Omental fat pad (tissue), 4 donors: Measurements from ENCODE around the gene EYA4. TPM values are rescaled to one million over a fixed set of nuclear protein-coding genes. Genes with fewer than 3 reads are reported as not detected.

Experiments
- ATAC-seq: fragments of 150-250 bp; one replicate; pipeline ENCODE4 v1.9.1; 2016; ENCODE audit warnings: mild to moderate bottlenecking, moderate library complexity; ENCODE audit not compliant: low FRiP score
- DNase-seq: peaks from one replicate; pipeline ENCODE4 v3.0.0-alpha.2; 2019; ENCODE audit warnings: low spot score
- CTCF ChIP-seq, 3 donors: fragments of 450-650 bp; IDR thresholded peaks; one replicate each; pipeline ENCODE4 v1.5.1; 2016 to 2017; ENCODE audit warnings: antibody characterized with exemption in 3 of 3, mild to moderate bottlenecking in 3 of 3, moderate library complexity in 2 of 3
- total RNA-seq, 4 donors: library from RNA; depleted of rRNA; stranded (reverse); fragments of >200 nt; gene quantifications; one replicate each; pipeline ENCODE4 v1.1.0, GENCODE V29; 2016

EYA4 gene
- total RNA-seq, 4 donors from 2014 or later, result 1.1 to 4.2 (median 2.0) TPM

- no peak for TF ChIP-seq CTCF (IDR thresholded peaks at IDR 0.05)
- ATAC-seq (peak; percentile 76), DNase-seq (no peak)
These were observed 225.5 kb downstream of the EYA4 start for GRCh38 chr6:133466680-133467079.

- no peak for DNase-seq
- peak; percentile 84 for ATAC-seq
These were observed 226.2 kb downstream of the EYA4 start for GRCh38 chr6:133467231-133467981.

GRCh38 chr6:133467982-133468380 is 226.8 kb downstream of the EYA4 start:
- TF ChIP-seq CTCF (IDR thresholded peaks at IDR 0.05), result no peak
- DNase-seq, result no peak
- ATAC-seq, result no peak

More at GRCh38 chr6:133467231-133467981, 226.2 kb downstream of the EYA4 start:
- no peak for TF ChIP-seq CTCF (IDR thresholded peaks at IDR 0.05)

GRCh38 chr6:133468591-133468990 is 227.4 kb downstream of the EYA4 start:
- no peak for ATAC-seq
- DNase-seq, result no peak
- no peak for TF ChIP-seq CTCF (IDR thresholded peaks at IDR 0.05)

GRCh38 chr6:133474516-133474915 is 233.4 kb downstream of the EYA4 start:
- no peak for ATAC-seq

GRCh38 chr6:133478673-133479072 is 237.5 kb downstream of the EYA4 start:
- TF ChIP-seq CTCF (IDR thresholded peaks at IDR 0.05), result no peak
- DNase-seq (no peak), ATAC-seq (no peak)

More at GRCh38 chr6:133474516-133474915, 233.4 kb downstream of the EYA4 start:
- DNase-seq, result no peak
- no peak for TF ChIP-seq CTCF (IDR thresholded peaks at IDR 0.05)

GRCh38 chr6:133487174-133487573 is 246.0 kb downstream of the EYA4 start:
- no peak for TF ChIP-seq CTCF (IDR thresholded peaks at IDR 0.05)
- ATAC-seq (peak; percentile 37), DNase-seq (no peak)
